GM21529 (cell line): ENCODE measurements around the gene NFYB.
"Not testable (repeated sequence)": the region's sequence is repeated elsewhere in the genome, so short reads cannot be mapped to it uniquely, and the experiment has no call there.

Experiments
- ATAC-seq: cut with Tn5 transposase; IDR thresholded peaks from one replicate; pipeline ENCODE4 v1.9.1; 2021; ENCODE audit not compliant: unreplicated experiment

Gene NFYB

GRCh38 chr12:104163028-104163427 is 25.0 kb upstream of the NFYB start:
- ATAC-seq = not testable (repeated sequence)

- ATAC-seq = no peak
Measured at GRCh38 chr12:104155711-104156555, 17.9 kb upstream of the NFYB start.

- no peak for ATAC-seq
Measured at GRCh38 chr12:104154806-104155205, 16.8 kb upstream of the NFYB start.

- no peak for ATAC-seq
Measured at GRCh38 chr12:104154286-104154685, 16.3 kb upstream of the NFYB start.

GRCh38 chr12:104152685-104153241 is 14.8 kb upstream of the NFYB start:
- ATAC-seq = no peak

- ATAC-seq = no peak
Measured at GRCh38 chr12:104150416-104150815, 12.4 kb upstream of the NFYB start.

GRCh38 chr12:104147346-104147745 is 9.3 kb upstream of the NFYB start:
- no peak for ATAC-seq

- ATAC-seq = no peak
Measured at GRCh38 chr12:104143918-104144317, 5.9 kb upstream of the NFYB start.

GRCh38 chr12:104143002-104143401 is 5.0 kb upstream of the NFYB start:
- ATAC-seq = no peak

GRCh38 chr12:104142543-104142942 is 4.5 kb upstream of the NFYB start:
- ATAC-seq = no peak

- ATAC-seq = no peak
Measured at GRCh38 chr12:104138797-104139152, 765 bp upstream of the NFYB start.

GRCh38 chr12:104137001-104137901 is 759 bp downstream of the NFYB start:
- peak; percentile 27 for ATAC-seq

GRCh38 chr12:104136577-104136976 is 1.4 kb downstream of the NFYB start:
- ATAC-seq = no peak

- no peak for ATAC-seq
Measured at GRCh38 chr12:104134882-104135281, 3.1 kb downstream of the NFYB start.

- ATAC-seq = no peak
Measured at GRCh38 chr12:104133866-104134265, 4.1 kb downstream of the NFYB start.

GRCh38 chr12:104133321-104133720 is 4.7 kb downstream of the NFYB start:
- ATAC-seq = no peak

- ATAC-seq = no peak
Measured at GRCh38 chr12:104132351-104132956, 5.6 kb downstream of the NFYB start.

- no peak for ATAC-seq
Measured at GRCh38 chr12:104131609-104132008, 6.4 kb downstream of the NFYB start.

- ATAC-seq = no peak
Measured at GRCh38 chr12:104130760-104131159, 7.2 kb downstream of the NFYB start.

GRCh38 chr12:104126548-104126947 is 11.5 kb downstream of the NFYB start:
- no peak for ATAC-seq

GRCh38 chr12:104122298-104122697 is 15.7 kb downstream of the NFYB start:
- no peak for ATAC-seq
